H9 (cell line): Measurements from ENCODE around the gene PIAS4. TPM values are rescaled to one million over a fixed set of nuclear protein-coding genes. Genes with fewer than 3 reads are reported as not detected.

Experiments
- DNase-seq: peaks from one replicate; pipeline ENCODE4 v3.0.0-alpha.2; 2017
- H2AFZ ChIP-seq: one replicate; pipeline ENCODE4 v1.6.1; 2013; ENCODE audit warnings: mild to moderate bottlenecking, low read length, control low read depth, moderate library complexity
- H2AK5ac ChIP-seq: 2 replicates; pipeline ENCODE4 v1.6.1; 2013; ENCODE audit warnings: low read length, control low read depth, mixed read lengths; ENCODE audit not compliant: insufficient read length
- H2BK120ac ChIP-seq: one replicate; pipeline ENCODE4 v1.6.1; 2013; ENCODE audit warnings: low read depth, mild to moderate bottlenecking, low read length, control low read depth, inconsistent platforms; ENCODE audit not compliant: poor library complexity, severe bottlenecking
- H2BK12ac ChIP-seq: 2 replicates; pipeline ENCODE4 v1.6.1; 2013; ENCODE audit warnings: low read length, control low read depth, mixed read lengths, low read depth; ENCODE audit not compliant: insufficient read length
- H2BK15ac ChIP-seq: 2 replicates; pipeline ENCODE4 v1.6.1; 2013; ENCODE audit warnings: low read depth, low read length, control low read depth
- H2BK20ac ChIP-seq: one replicate; pipeline ENCODE4 v1.6.1; 2013; ENCODE audit warnings: low read depth, mild to moderate bottlenecking, low read length, control low read depth, inconsistent platforms; ENCODE audit not compliant: poor library complexity, severe bottlenecking
- H2BK5ac ChIP-seq: 2 replicates; pipeline ENCODE4 v1.6.1; 2013; ENCODE audit warnings: low read length, control low read depth, mixed read lengths; ENCODE audit not compliant: insufficient read length
- H3K14ac ChIP-seq: 2 replicates; pipeline ENCODE4 v1.6.1; 2013; ENCODE audit warnings: low read length, control low read depth; ENCODE audit not compliant: insufficient read depth
- H3K18ac ChIP-seq: 2 replicates; pipeline ENCODE4 v1.6.1; 2013; ENCODE audit warnings: low read depth, mild to moderate bottlenecking, mixed read lengths, low read length, control low read depth; ENCODE audit not compliant: insufficient read length
- H3K23ac ChIP-seq: 2 replicates; pipeline ENCODE4 v1.6.1; 2013; ENCODE audit warnings: low read length, control low read depth, mixed read lengths, low read depth; ENCODE audit not compliant: insufficient read length
- H3K23me2 ChIP-seq: 2 replicates; pipeline ENCODE4 v1.6.1; 2013; ENCODE audit warnings: low read depth, mild to moderate bottlenecking, mixed read lengths, low read length, control low read depth; ENCODE audit not compliant: insufficient read length, poor library complexity, severe bottlenecking
- H3K27ac ChIP-seq: 2 replicates; pipeline ENCODE4 v1.5.1; 2013; ENCODE audit warnings: low read length, control low read depth, mixed read lengths, low read depth; ENCODE audit not compliant: insufficient read length
- H3K27me3 ChIP-seq: 2 replicates; pipeline ENCODE4 v1.6.1; 2013; ENCODE audit warnings: low read length, control low read depth, inconsistent platforms; ENCODE audit not compliant: insufficient read depth
- H3K4ac ChIP-seq: 2 replicates; pipeline ENCODE4 v1.6.1; 2013; ENCODE audit warnings: low read depth, mild to moderate bottlenecking, control low read depth, inconsistent platforms, low read length, moderate library complexity
- H3K4me1 ChIP-seq: 2 replicates; pipeline ENCODE4 v1.6.1; 2013; ENCODE audit warnings: low read length, control low read depth, inconsistent platforms; ENCODE audit not compliant: insufficient read depth
- H3K4me2 ChIP-seq: 2 replicates; pipeline ENCODE4 v1.6.1; 2013; ENCODE audit warnings: low read length, control low read depth, mixed read lengths; ENCODE audit not compliant: insufficient read length, insufficient read depth
- H3K56ac ChIP-seq: 2 replicates; pipeline ENCODE4 v1.6.1; 2013; ENCODE audit warnings: low read depth, mild to moderate bottlenecking, mixed read lengths, low read length, control low read depth; ENCODE audit not compliant: insufficient read length
- H3K79me1 ChIP-seq: 2 replicates; pipeline ENCODE4 v1.6.1; 2013; ENCODE audit warnings: low read depth, mild to moderate bottlenecking, moderate library complexity, low read length, control low read depth, inconsistent platforms; ENCODE audit not compliant: insufficient read depth, poor library complexity, severe bottlenecking
- H3K79me2 ChIP-seq: 2 replicates; pipeline ENCODE4 v1.6.1; 2013; ENCODE audit warnings: low read length, control low read depth, inconsistent platforms; ENCODE audit not compliant: insufficient read depth
- H3K9ac ChIP-seq: 2 replicates; pipeline ENCODE4 v1.6.1; 2013; ENCODE audit warnings: low read length, control low read depth, mixed read lengths; ENCODE audit not compliant: insufficient read length; ENCODE audit errors: extremely low read depth
- H3K9me3 ChIP-seq: one replicate; pipeline ENCODE4 v1.6.1; 2013; ENCODE audit warnings: low read depth, low read length, inconsistent platforms; ENCODE audit not compliant: control insufficient read depth
- H3T11ph ChIP-seq: one replicate; pipeline ENCODE4 v1.6.1; 2013; ENCODE audit warnings: mild to moderate bottlenecking, low read length, control low read depth, inconsistent platforms
- H4K20me1 ChIP-seq: one replicate; pipeline ENCODE4 v1.6.1; 2013; ENCODE audit not compliant: control insufficient read depth, insufficient read length, insufficient read depth
- H4K5ac ChIP-seq: 2 replicates; pipeline ENCODE4 v1.6.1; 2013; ENCODE audit warnings: low read depth, mild to moderate bottlenecking, mixed read lengths, low read length, control low read depth; ENCODE audit not compliant: insufficient read length
- H4K8ac ChIP-seq: replicated peaks from 2 replicates; pipeline ENCODE4 v1.6.1; 2013; ENCODE audit warnings: low read length, control low read depth, mixed read lengths, low read depth; ENCODE audit not compliant: insufficient read length
- H4K91ac ChIP-seq: 2 replicates; pipeline ENCODE4 v1.6.1; 2013; ENCODE audit warnings: low read depth, mild to moderate bottlenecking, moderate library complexity, mixed read lengths, low read length, control low read depth; ENCODE audit not compliant: insufficient read length
- H3K27ac Mint-ChIP-seq, 3 experiments: 2 replicates in 2 of 3; 3 replicates in 1 of 3; pipeline ENCODE4 v1.8.0; 2020 to 2021; ENCODE audit warnings: mixed read lengths in 3 of 3, mild to moderate bottlenecking in 1 of 3, moderate library complexity in 1 of 3
- H3K27me3 Mint-ChIP-seq: 2 replicates; pipeline ENCODE4 v1.8.0; 2021; ENCODE audit warnings: low read depth, mild to moderate bottlenecking, moderate library complexity, mixed read lengths
- H3K36me3 Mint-ChIP-seq, 3 experiments: 2 replicates in 2 of 3; 3 replicates in 1 of 3; pipeline ENCODE4 v1.8.0; 2020 to 2021; ENCODE audit warnings: low read depth in 3 of 3, mixed read lengths in 3 of 3; ENCODE audit not compliant: insufficient read depth in 1 of 3
- H3K4me1 Mint-ChIP-seq, 2 experiments: 2 replicates each; pipeline ENCODE4 v1.8.0; 2020; ENCODE audit warnings: mixed read lengths in 2 of 2
- H3K4me3 Mint-ChIP-seq, 2 experiments: 2 replicates in 1 of 2; 3 replicates in 1 of 2; pipeline ENCODE4 v1.8.0; 2020 to 2021; ENCODE audit warnings: mild to moderate bottlenecking in 2 of 2, mixed read lengths in 2 of 2, moderate library complexity in 1 of 2
- H3K9me3 Mint-ChIP-seq, 2 experiments: 2 replicates in 1 of 2; 3 replicates in 1 of 2; pipeline ENCODE4 v1.8.0; 2020; ENCODE audit warnings: mild to moderate bottlenecking in 2 of 2, mixed read lengths in 2 of 2, moderate library complexity in 1 of 2
- CTCF ChIP-seq: fragments of 200-600 bp; sonication (generic); conservative IDR thresholded peaks from 3 replicates; pipeline ENCODE4 v1.8.0; 2021; ENCODE audit warnings: antibody characterized with exemption, mild to moderate bottlenecking
- WGBS: extraction: QIAGEN DNeasy Blood & Tissue Kit; methylation state at CpG from one replicate; pipeline ENCODE4 v1.1.7; 2013; ENCODE audit warnings: missing lambda C conversion rate, low lambda C conversion rate, mixed read lengths; ENCODE audit not compliant: insufficient read length; ENCODE audit errors: extremely low coverage; 5-methylcytosine and 5-hydroxymethylcytosine counted together
- total RNA-seq: library from RNA; stranded (reverse); gene quantifications from 2 replicates; pipeline ENCODE4 v1.2.1, GENCODE V29; 2021

PIAS4 gene
- total RNA-seq, 1 experiment from 2014 or later: 52.0 TPM

- H3K9me3 ChIP-seq: peaks cover 8% of the 10 kb centered on the region
- no peak for TF ChIP-seq CTCF
- H3K56ac ChIP-seq: no peak overlapping the region
- H2AFZ ChIP-seq: no peak overlapping the region
- WGBS: no CpG with 5 or more reads among the region's 16 CpGs
- Mint-ChIP-seq H3K9me3 (no peaks in the 10 kb centered on the region), H3K36me3 (peaks cover 4 to 24% (median 21%) of the 10 kb centered on the region in 3 experiments; a peak in 6 of 7 replicates), H3K4me1 (no peaks in the 10 kb centered on the region), H3K27ac (no peak overlapping the region), H3K27me3 (no peaks in the 10 kb centered on the region), H3K4me3 (no peak overlapping the region)
- H2BK20ac ChIP-seq: no peak overlapping the region
- H2BK12ac ChIP-seq: no peak overlapping the region
- no peaks in the 10 kb centered on the region for H4K20me1 ChIP-seq
- no peaks in the 10 kb centered on the region for H3K79me1 ChIP-seq
- no peak for DNase-seq
- no peak overlapping the region for H2BK120ac ChIP-seq
- H3K14ac ChIP-seq: no peak overlapping the region
- no peak overlapping the region for H4K91ac ChIP-seq
- no peaks in the 10 kb centered on the region for H3K23me2 ChIP-seq
- H3T11ph ChIP-seq: no peak overlapping the region
- no peak overlapping the region for H4K5ac ChIP-seq
- no peak overlapping the region for H2BK15ac ChIP-seq
- no peak overlapping the region for H3K23ac ChIP-seq
- H3K18ac ChIP-seq: no peak overlapping the region
- H3K9ac ChIP-seq: no peak overlapping the region
- H3K27ac ChIP-seq: no peak overlapping the region
- no peak overlapping the region for H2BK5ac ChIP-seq
- H3K79me2 ChIP-seq: no peaks in the 10 kb centered on the region
- H4K8ac ChIP-seq: no peak overlapping the region
- no peak overlapping the region for H3K4ac ChIP-seq
- no peaks in the 10 kb centered on the region for H3K27me3 ChIP-seq
- H3K4me1 ChIP-seq: no peaks in the 10 kb centered on the region
- H3K4me2 ChIP-seq: no peak overlapping the region
- no peak overlapping the region for H2AK5ac ChIP-seq
These were observed 24.9 kb downstream of the PIAS4 start for GRCh38 chr19:4032436-4032835.
